Esophagus muscularis mucosa (tissue), 4 donors: ENCODE measurements around the gene SAMD7. TPM values are rescaled to one million over a fixed set of nuclear protein-coding genes. Genes with fewer than 3 reads are reported as not detected.

Experiments used
- DNase-seq: peaks from one replicate; pipeline ENCODE4 v3.0.0-alpha.2; 2017; ENCODE audit errors: extremely low spot score
- H3K27ac ChIP-seq, 4 donors: fragments of 200-600 bp; sonication (generic); replicated peaks in 1 of 4; 1 replicate in 3 of 4; 2 replicates in 1 of 4; pipeline ENCODE4 v1.5.1; 2016 to 2019; ENCODE audit warnings: mild to moderate bottlenecking in 1 of 4
- H3K27me3 ChIP-seq, 4 donors: fragments of 200-600 bp; sonication (generic); one replicate each; pipeline versions ENCODE4 v1.5.1 to v1.6.0; 2016 to 2019
- H3K36me3 ChIP-seq, 4 donors: fragments of 200-600 bp; sonication (generic); one replicate each; pipeline ENCODE4 v1.5.1; 2016 to 2019
- H3K4me1 ChIP-seq, 4 donors: fragments of 200-600 bp; sonication (generic); one replicate each; pipeline ENCODE4 v1.5.1; 2016 to 2019
- H3K4me3 ChIP-seq, 4 donors: fragments of 200-600 bp; sonication (generic); 1 replicate in 2 of 4; 2 replicates in 2 of 4; pipeline ENCODE4 v1.5.1; 2016 to 2019; ENCODE audit warnings: mild to moderate bottlenecking in 4 of 4, moderate library complexity in 1 of 4
- H3K9me3 ChIP-seq, 4 donors: fragments of 200-600 bp; sonication (generic); 1 replicate in 3 of 4; 2 replicates in 1 of 4; pipeline ENCODE4 v1.5.1; 2016 to 2019
- CTCF ChIP-seq, 3 experiments: fragments of 200-600 bp in 2 of 3; fragments of 450-650 bp in 1 of 3; sonication (generic) in 2 of 3; IDR thresholded peaks; one replicate each; pipeline ENCODE4 v1.5.1; 2017 to 2019; ENCODE audit warnings: antibody characterized with exemption in 3 of 3, mild to moderate bottlenecking in 2 of 3, moderate library complexity in 1 of 3
- EP300 ChIP-seq: sonication (generic); formaldehyde crosslinking; IDR thresholded peaks from one replicate; pipeline ENCODE4 v1.6.1; 2017; ENCODE audit warnings: antibody characterized with exemption
- POLR2A ChIP-seq: fragments of 450-650 bp; IDR thresholded peaks from one replicate; pipeline ENCODE4 v1.6.1; 2017; ENCODE audit warnings: antibody characterized with exemption, moderate library complexity, mild to moderate bottlenecking, low read depth
- POLR2AphosphoS5 ChIP-seq, 2 donors: sonication (generic); formaldehyde crosslinking; IDR thresholded peaks; one replicate each; pipeline ENCODE4 v1.6.1; 2017; ENCODE audit warnings: antibody characterized with exemption in 2 of 2
- WGBS: methylation state at CpG from one replicate; pipeline ENCODE4 v1.1.5; 2018; 5-methylcytosine and 5-hydroxymethylcytosine counted together
- intact Hi-C: fragments of 100-400 bp; cut with DNase I; formaldehyde crosslinking; loops from one replicate; pipeline ENCODE4 v1.15.1; 2023
- total RNA-seq, 4 donors: library from RNA; depleted of rRNA; stranded (reverse); fragments of >200 nt; gene quantifications; one replicate each; pipeline versions ENCODE4 v1.1.0 to v1.2.1, GENCODE V29; 2016

Gene SAMD7
- total RNA-seq, 4 donors from 2014 or later: not detected

- 85% methylated on average over 4 of the region's 4 CpGs for WGBS
- TF ChIP-seq EP300 (no peak), POLR2A (no peak), CTCF (IDR thresholded peaks at IDR 0.05) (no peak), POLR2AphosphoS5 (IDR thresholded peaks at IDR 0.05) (no peak)
These were observed 3.4 kb upstream of the SAMD7 start for GRCh38 chr3:169907944-169908343.

GRCh38 chr3:169913323-169913722, 2.0 kb downstream of the SAMD7 start:
- intact Hi-C loops: no loop called here
- no peak overlapping the region for H3K4me3 ChIP-seq
- H3K9me3 ChIP-seq: no peaks in the 10 kb centered on the region
- TF ChIP-seq POLR2A (no peak), POLR2AphosphoS5 (IDR thresholded peaks at IDR 0.05) (no peak), EP300 (no peak), CTCF (IDR thresholded peaks at IDR 0.05) (no peak)
- H3K4me1 ChIP-seq: no peaks in the 10 kb centered on the region
- H3K36me3 ChIP-seq: no peaks in the 10 kb centered on the region
- H3K27me3 ChIP-seq: peaks cover 0 to 6% (median 0%) of the 10 kb centered on the region in 4 donors
- 88% methylated on average over 3 of the region's 3 CpGs for WGBS
- no peak for DNase-seq
- H3K27ac ChIP-seq: no peak overlapping the region

More at GRCh38 chr3:169907944-169908343, 3.4 kb upstream of the SAMD7 start:
- H3K4me1 ChIP-seq: peaks cover 0 to 5% (median 0%) of the 10 kb centered on the region in 4 donors
- H3K27me3 ChIP-seq: peaks cover 0 to 6% (median 0%) of the 10 kb centered on the region in 4 donors
- H3K36me3 ChIP-seq: no peaks in the 10 kb centered on the region
- H3K27ac ChIP-seq: no peak overlapping the region
- no peak for DNase-seq
- no peaks in the 10 kb centered on the region for H3K9me3 ChIP-seq
- no peak overlapping the region for H3K4me3 ChIP-seq
- intact Hi-C loops: no loop called here

- no peaks in the 10 kb centered on the region for H3K27me3 ChIP-seq
- H3K27ac ChIP-seq: no peak overlapping the region
- H3K9me3 ChIP-seq: no peaks in the 10 kb centered on the region
- no peaks in the 10 kb centered on the region for H3K36me3 ChIP-seq
- WGBS: 49% methylated on average over 2 of the region's 2 CpGs
- no peak for DNase-seq
- no peaks in the 10 kb centered on the region for H3K4me1 ChIP-seq
- intact Hi-C loops: no loop called here
- TF ChIP-seq EP300 (no peak), CTCF (IDR thresholded peaks at IDR 0.05) (no peak), POLR2AphosphoS5 (IDR thresholded peaks at IDR 0.05) (no peak), POLR2A (no peak)
- no peak overlapping the region for H3K4me3 ChIP-seq
These were observed 2.9 kb downstream of the SAMD7 start for GRCh38 chr3:169914321-169914720.

- TF ChIP-seq EP300: no peak
- TF ChIP-seq CTCF (IDR thresholded peaks at IDR 0.05): no peak
- no peak for TF ChIP-seq POLR2A
- TF ChIP-seq POLR2AphosphoS5 (IDR thresholded peaks at IDR 0.05): no peak
- 52% methylated on average over 7 of the region's 8 CpGs for WGBS
- Histone ChIP-seq H3K36me3 (no peaks in the 10 kb centered on the region), H3K4me3 (no peak overlapping the region), H3K4me1 (peaks cover 0 to 3% (median 0%) of the 10 kb centered on the region in 4 donors), H3K27ac (no peak overlapping the region), H3K9me3 (no peaks in the 10 kb centered on the region), H3K27me3 (no peaks in the 10 kb centered on the region)
- no peak for DNase-seq
- intact Hi-C loops: no loop called here
These were observed 11.8 kb downstream of the SAMD7 start for GRCh38 chr3:169923189-169923588.

GRCh38 chr3:169923831-169924230, 12.5 kb downstream of the SAMD7 start:
- intact Hi-C loops: no loop called here
- WGBS: 60% methylated on average over 1 of the region's 1 CpG
- H3K4me1 ChIP-seq: peaks cover 0 to 3% (median 0%) of the 10 kb centered on the region in 4 donors
- no peak overlapping the region for H3K4me3 ChIP-seq
- H3K27me3 ChIP-seq: no peaks in the 10 kb centered on the region
- no peak overlapping the region for H3K27ac ChIP-seq
- no peak for DNase-seq
- TF ChIP-seq EP300: no peak
- no peak for TF ChIP-seq POLR2A
- TF ChIP-seq CTCF (IDR thresholded peaks at IDR 0.05): no peak
- TF ChIP-seq POLR2AphosphoS5 (IDR thresholded peaks at IDR 0.05): no peak
- H3K9me3 ChIP-seq: no peaks in the 10 kb centered on the region
- H3K36me3 ChIP-seq: no peaks in the 10 kb centered on the region
